ENCODE data around the gene OR52W1. TPM values are rescaled to one million over a fixed set of nuclear protein-coding genes. Genes with fewer than 3 reads are reported as not detected.
A peak's percentile ranks its signal among the peaks of the same experiment; 100 is the strongest.

The OR52W1 gene
- total RNA-seq, 1 experiment from 2014 or later, result not detected

DNA sequence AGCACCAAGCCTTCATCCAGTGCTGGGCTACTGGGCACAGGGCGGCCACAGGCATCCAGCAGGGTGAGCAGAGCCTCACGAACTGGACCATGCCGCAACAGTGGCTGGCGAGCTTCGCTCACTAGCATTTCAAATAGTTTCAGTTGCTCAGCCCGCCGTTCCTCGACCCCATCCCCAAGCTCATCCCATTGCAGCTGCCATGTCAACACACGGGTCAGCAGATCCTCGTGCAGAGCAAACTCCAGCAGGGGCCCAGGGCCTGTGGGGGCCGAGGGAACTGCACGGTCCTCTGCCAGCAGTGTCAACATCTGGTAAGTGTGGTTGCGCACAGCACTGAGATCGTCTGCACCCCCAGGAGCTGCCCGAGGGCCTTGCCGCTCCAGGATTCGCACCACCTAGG, 24.8 kb downstream of the OR52W1 start:
- no peaks in the 10 kb centered on the region for H3K9me3 Mint-ChIP-seq (ENCODE audit: unreplicated experiment)
- no peaks in the 10 kb centered on the region for H3K27me3 Mint-ChIP-seq (ENCODE audit: insufficient read depth, unreplicated experiment)
- BruUV-seq (replicated peaks), result no TSS peak
- H3K4me1 Mint-ChIP-seq (ENCODE audit: insufficient read depth, unreplicated experiment), result peaks cover 40% of the 10 kb centered on the region
- peaks cover 22% of the 10 kb centered on the region for H3K36me3 Mint-ChIP-seq (ENCODE audit: insufficient read depth, unreplicated experiment)
- H3K4me3 Mint-ChIP-seq (ENCODE audit: unreplicated experiment), result no peak overlapping the region
- POLR2A ChIA-PET, result no interaction called here
- H3K27ac Mint-ChIP-seq (ENCODE audit: low read depth, unreplicated experiment), result no peak overlapping the region
- no peak for TF ChIP-seq CTCF (IDR thresholded peaks at IDR 0.05; ENCODE audit: unreplicated experiment)
- no peak for DNase-seq (ENCODE audit: unreplicated experiment)
- intact Hi-C loops (cut with micrococcal nuclease), result no loop called here
- CTCF ChIA-PET, result interaction anchor here (1.9 to 2.3 kb wide), 2 partner anchors 129 to 139 kb away, joined by 5 to 9 read pairs; no protein-coding TSS in a partner anchor

GRCh38 chr11:6224421-6224820, 25.4 kb downstream of the OR52W1 start:
- H3K4me1 Mint-ChIP-seq (ENCODE audit: insufficient read depth, unreplicated experiment), result peaks cover 34% of the 10 kb centered on the region
- H3K27ac Mint-ChIP-seq (ENCODE audit: low read depth, unreplicated experiment), result peak overlapping the region; percentile 54
- ChIA-PET POLR2A (interaction anchor here (0.8 kb wide), 1 partner anchor 10 kb away, joined by 3 read pairs; the partner anchor contains the start of gene FHIP1B), CTCF (interaction anchor here (1.8 to 2.3 kb wide), 3 partner anchors 129 to 139 kb away, joined by 5 to 9 read pairs (median 7); no protein-coding TSS in a partner anchor)
- H3K36me3 Mint-ChIP-seq (ENCODE audit: insufficient read depth, unreplicated experiment), result peaks cover 22% of the 10 kb centered on the region
- TF ChIP-seq CTCF (IDR thresholded peaks at IDR 0.05; ENCODE audit: unreplicated experiment), result no peak
- no peak for DNase-seq (ENCODE audit: unreplicated experiment)
- H3K9me3 Mint-ChIP-seq (ENCODE audit: unreplicated experiment), result no peaks in the 10 kb centered on the region
- BruUV-seq (replicated peaks), result no TSS peak
- no peaks in the 10 kb centered on the region for H3K27me3 Mint-ChIP-seq (ENCODE audit: insufficient read depth, unreplicated experiment)
- no peak overlapping the region for H3K4me3 Mint-ChIP-seq (ENCODE audit: unreplicated experiment)
- intact Hi-C loops (cut with micrococcal nuclease), result no loop called here

DNA sequence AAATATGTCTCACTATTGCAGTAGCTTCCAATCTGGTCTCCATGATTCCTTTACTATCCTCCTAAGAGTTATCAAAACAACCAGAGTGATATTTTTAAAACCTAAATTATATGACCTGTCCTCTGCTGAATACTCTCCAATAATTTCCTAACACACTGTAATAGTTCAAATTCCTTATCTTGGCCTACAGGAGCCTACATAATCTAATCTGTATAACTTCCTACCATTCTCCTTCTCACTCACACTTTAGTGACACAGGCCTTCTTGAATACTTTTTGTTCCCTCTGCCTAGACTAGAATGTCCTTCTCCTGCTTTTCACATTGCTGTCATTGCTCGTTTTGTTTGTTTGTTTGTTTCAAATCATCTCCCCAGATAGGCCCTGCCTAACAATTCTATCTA, 26.0 kb downstream of the OR52W1 start:
- Mint-ChIP-seq H3K4me1 (ENCODE audit: insufficient read depth, unreplicated experiment) (peaks cover 28% of the 10 kb centered on the region), H3K27me3 (ENCODE audit: insufficient read depth, unreplicated experiment) (no peaks in the 10 kb centered on the region), H3K27ac (ENCODE audit: low read depth, unreplicated experiment) (peak overlapping the region; percentile 54), H3K4me3 (ENCODE audit: unreplicated experiment) (no peak overlapping the region), H3K36me3 (ENCODE audit: insufficient read depth, unreplicated experiment) (peaks cover 22% of the 10 kb centered on the region), H3K9me3 (ENCODE audit: unreplicated experiment) (no peaks in the 10 kb centered on the region)
- intact Hi-C loops (cut with micrococcal nuclease), result no loop called here
- ChIA-PET CTCF (interaction anchor here (0.7 to 2.3 kb wide), 5 partner anchors 8 to 626 kb away, joined by 3 to 9 read pairs (median 4); no protein-coding TSS in a partner anchor), POLR2A (interaction anchor here (0.8 to 1.0 kb wide), 2 partner anchors 9 to 10 kb away, joined by 3 read pairs; partner anchors contain the start of gene FHIP1B)
- no peak for TF ChIP-seq CTCF (IDR thresholded peaks at IDR 0.05; ENCODE audit: unreplicated experiment)
- no peak for DNase-seq (ENCODE audit: unreplicated experiment)
- BruUV-seq (replicated peaks), result no TSS peak

GRCh38 chr11:6225896-6226295, 26.9 kb downstream of the OR52W1 start:
- no peaks in the 10 kb centered on the region for H3K27me3 Mint-ChIP-seq (ENCODE audit: insufficient read depth, unreplicated experiment)
- no peak overlapping the region for H3K27ac Mint-ChIP-seq (ENCODE audit: low read depth, unreplicated experiment)
- H3K9me3 Mint-ChIP-seq (ENCODE audit: unreplicated experiment), result no peaks in the 10 kb centered on the region
- BruUV-seq (replicated peaks), result no TSS peak
- ChIA-PET POLR2A (interaction anchor here (1.0 kb wide), 1 partner anchor 10 kb away, joined by 3 read pairs; no protein-coding TSS in a partner anchor), CTCF (interaction anchor here (0.7 to 1.8 kb wide), 6 partner anchors 9 to 1632 kb away, joined by 3 to 7 read pairs (median 3); no protein-coding TSS in a partner anchor)
- H3K36me3 Mint-ChIP-seq (ENCODE audit: insufficient read depth, unreplicated experiment), result peaks cover 22% of the 10 kb centered on the region
- H3K4me1 Mint-ChIP-seq (ENCODE audit: insufficient read depth, unreplicated experiment), result peaks cover 32% of the 10 kb centered on the region
- TF ChIP-seq CTCF (IDR thresholded peaks at IDR 0.05; ENCODE audit: unreplicated experiment), result no peak
- intact Hi-C loops (cut with micrococcal nuclease), result no loop called here
- no peak for DNase-seq (ENCODE audit: unreplicated experiment)
- H3K4me3 Mint-ChIP-seq (ENCODE audit: unreplicated experiment), result no peak overlapping the region

Data from MCF 10A (cell line).